B cell (primary cell): ENCODE results near the gene SLC2A6. TPM values are rescaled to one million over a fixed set of nuclear protein-coding genes. Genes with fewer than 3 reads are reported as not detected.

Experiments used
- ATAC-seq: fragments of 200-7000 bp; cut with Tn5 transposase; one replicate; pipeline ENCODE4 v1.10.0; 2021; ENCODE audit warnings: low read depth, mild to moderate bottlenecking, moderate number of reproducible peaks, moderate library complexity
- CTCF ChIA-PET: fragments of 350-600 bp; sonication (Branson Sonifier 250); formaldehyde crosslinking; loops from one replicate; lab custom pipeline; 2021; ENCODE audit warnings: antibody characterized with exemption, inconsistent platforms; lab: Charles Lee
- POLR2A ChIA-PET: fragments of 350-600 bp; sonication (Branson Sonifier 250); formaldehyde crosslinking; loops from one replicate; lab custom pipeline; 2021; ENCODE audit warnings: antibody characterized with exemption; lab: Charles Lee
- DNase-seq: peaks from one replicate; pipeline ENCODE4 v3.0.0; 2013
- H2AFZ ChIP-seq: 2 replicates; pipeline ENCODE4 v1.6.1; 2012; ENCODE audit warnings: mild to moderate bottlenecking, low read depth, low read length; ENCODE audit not compliant: insufficient read depth, poor library complexity, severe bottlenecking
- H3K27ac ChIP-seq, 2 donors: 1 replicate in 1 of 2; 2 replicates in 1 of 2; pipeline ENCODE4 v1.5.1; 2012 to 2013; ENCODE audit warnings: low read length in 2 of 2, mild to moderate bottlenecking in 2 of 2, moderate library complexity in 1 of 2
- H3K27me3 ChIP-seq, 4 experiments: fragments of 200-600 bp in 1 of 4; sonication (generic) in 1 of 4; replicated peaks in 1 of 4; 1 replicate in 2 of 4; 2 replicates in 2 of 4; pipeline versions ENCODE4 v1.6.1 to v1.7.0; 2013 to 2016; ENCODE audit warnings: low read length in 3 of 4, mild to moderate bottlenecking in 2 of 4, mixed read lengths in 1 of 4, moderate library complexity in 1 of 4; ENCODE audit not compliant: insufficient read depth in 4 of 4, control insufficient read depth in 3 of 4; ENCODE audit errors: control extremely low read depth in 1 of 4
- H3K36me3 ChIP-seq, 2 experiments: replicated peaks in 1 of 2; 1 replicate in 1 of 2; 2 replicates in 1 of 2; pipeline versions ENCODE4 v1.6.1 to v1.7.1; 2013; ENCODE audit warnings: low read length in 1 of 2; ENCODE audit not compliant: insufficient read depth in 2 of 2, control insufficient read depth in 1 of 2; ENCODE audit errors: control extremely low read depth in 1 of 2, extremely low read depth in 1 of 2
- H3K4me1 ChIP-seq, 2 donors: fragments of 200-600 bp in 1 of 2; sonication (generic) in 1 of 2; 1 replicate in 1 of 2; 2 replicates in 1 of 2; pipeline versions ENCODE4 v1.5.1 to v1.6.1; 2013 to 2017; ENCODE audit warnings: low read length in 2 of 2; ENCODE audit not compliant: control insufficient read depth in 2 of 2, insufficient read depth in 2 of 2
- H3K4me2 ChIP-seq: replicated peaks from 2 replicates; pipeline ENCODE3; 2012; ENCODE audit warnings: mild to moderate bottlenecking, low read depth, low read length; ENCODE audit not compliant: poor library complexity, severe bottlenecking
- H3K4me3 ChIP-seq, 5 experiments: fragments of 200-600 bp in 1 of 5; sonication (generic) in 1 of 5; 1 replicate in 3 of 5; 2 replicates in 2 of 5; pipeline versions ENCODE4 v1.5.1 to v1.7.0; 2011 to 2016; ENCODE audit warnings: low read length in 4 of 5, mild to moderate bottlenecking in 4 of 5, low read depth in 2 of 5, control low read depth in 1 of 5, moderate library complexity in 1 of 5; ENCODE audit not compliant: insufficient read depth in 1 of 5; ENCODE audit errors: control extremely low read depth in 1 of 5, extremely low read depth in 1 of 5
- H3K79me2 ChIP-seq: fragments of 200-600 bp; sonication (generic); one replicate; pipeline ENCODE4 v1.6.0; 2016; ENCODE audit warnings: low read length; ENCODE audit not compliant: control insufficient read depth, insufficient read depth
- H3K9ac ChIP-seq: fragments of 200-600 bp; sonication (generic); 2 replicates; pipeline ENCODE4 v1.6.1; 2017; ENCODE audit warnings: mild to moderate bottlenecking, low read length, moderate library complexity
- H3K9me3 ChIP-seq, 3 donors: one replicate each; pipeline versions ENCODE4 v1.6.1 to v1.7.1; 2013; ENCODE audit warnings: low read length in 2 of 3; ENCODE audit not compliant: control insufficient read depth in 2 of 3, insufficient read depth in 1 of 3; ENCODE audit errors: control extremely low read depth in 1 of 3
- H4K20me1 ChIP-seq: 2 replicates; pipeline ENCODE4 v1.6.0; 2012; ENCODE audit warnings: mild to moderate bottlenecking, low read length; ENCODE audit not compliant: insufficient read depth, control insufficient read depth, poor library complexity, severe bottlenecking
- H3K27ac Mint-ChIP-seq: one replicate; pipeline ENCODE4 v1.8.0; 2021; ENCODE audit warnings: mixed read lengths
- H3K27me3 Mint-ChIP-seq: one replicate; pipeline ENCODE4 v1.8.0; 2021; ENCODE audit warnings: mixed read lengths
- H3K4me1 Mint-ChIP-seq: one replicate; pipeline ENCODE4 v1.8.0; 2021; ENCODE audit warnings: mixed read lengths
- H3K4me3 Mint-ChIP-seq: one replicate; pipeline ENCODE4 v1.8.0; 2021; ENCODE audit warnings: mixed read lengths
- H3K9me3 Mint-ChIP-seq: one replicate; pipeline ENCODE4 v1.8.0; 2022; ENCODE audit warnings: mixed read lengths; ENCODE audit not compliant: insufficient read depth
- EZH2 ChIP-seq: IDR thresholded peaks from 2 replicates; pipeline ENCODE4 v1.6.1; 2012; ENCODE audit warnings: borderline replicate concordance, low read depth, mild to moderate bottlenecking, moderate library complexity, low read length; ENCODE audit not compliant: insufficient read depth, poor library complexity, severe bottlenecking
- WGBS: methylation state at CpG from one replicate; pipeline ENCODE4 v1.1.5; 2013; ENCODE audit warnings: missing lambda C conversion rate; ENCODE audit not compliant: insufficient coverage; 5-methylcytosine and 5-hydroxymethylcytosine counted together
- intact Hi-C: fragments of 100-400 bp; cut with micrococcal nuclease; formaldehyde crosslinking; loops from one replicate; pipeline ENCODE4 v1.10.0; 2022
- polyA plus RNA-seq: library from polyadenylated mRNA; depleted of rRNA; stranded (reverse); fragments of >200 nt; gene quantifications from 2 replicates; pipeline ENCODE4 v1.2.3, GENCODE V29; 2012
- total RNA-seq, 2 donors: library from RNA; stranded (reverse); fragments of 120-200 nt in 1 of 2; gene quantifications; 1 replicate in 1 of 2; 2 replicates in 1 of 2; pipeline versions ENCODE4 v1.2.3 to v1.2.4, GENCODE V29; 2013 to 2022
- TF ChIP-seq, protein P1 (sequence below): fragments of 200-600 bp; IDR thresholded peaks from one replicate; pipeline ENCODE4 v1.8.0; 2022; ENCODE audit warnings: antibody characterized with exemption, mild to moderate bottlenecking

SLC2A6 gene
- total and polyA plus RNA-seq, 2 donors (not counting 1 experiment from before 2014, with no cell fraction given): 51.8 to 108 TPM

DNA sequence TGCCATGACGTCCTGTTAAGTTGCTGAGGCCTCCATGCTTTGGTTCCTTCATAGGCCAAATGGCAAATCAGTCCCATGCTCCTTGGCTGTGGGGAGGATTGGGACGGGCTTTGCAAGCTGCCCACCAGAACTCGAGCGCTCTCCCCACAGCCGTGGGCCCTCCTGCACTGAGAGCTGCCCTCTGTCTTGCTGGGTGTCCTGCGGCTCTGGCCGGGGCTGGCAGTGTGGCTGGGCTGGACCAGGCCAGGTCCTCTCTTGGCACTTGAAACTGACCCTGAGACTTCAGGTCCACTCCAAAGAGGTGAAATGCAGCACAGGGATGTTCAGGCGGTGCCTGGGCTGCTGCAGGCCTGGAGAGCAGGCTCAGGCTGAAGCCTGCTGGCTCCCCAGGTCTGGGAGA is 38.8 kb upstream of the SLC2A6 start:
- peaks cover 0 to 1% (median 0%) of the 10 kb centered on the region in 3 donors for H3K9me3 ChIP-seq
- Mint-ChIP-seq H3K4me1 (no peaks in the 10 kb centered on the region), H3K9me3 (no peaks in the 10 kb centered on the region), H3K27ac (no peak overlapping the region), H3K27me3 (peaks cover 8% of the 10 kb centered on the region), H3K4me3 (no peak overlapping the region)
- H3K79me2 ChIP-seq: no peaks in the 10 kb centered on the region
- POLR2A ChIA-PET: no interaction called here
- H4K20me1 ChIP-seq: no peaks in the 10 kb centered on the region
- no peak overlapping the region for H3K4me3 ChIP-seq
- TF ChIP-seq EZH2: no peak
- TF ChIP-seq, protein P1, sequence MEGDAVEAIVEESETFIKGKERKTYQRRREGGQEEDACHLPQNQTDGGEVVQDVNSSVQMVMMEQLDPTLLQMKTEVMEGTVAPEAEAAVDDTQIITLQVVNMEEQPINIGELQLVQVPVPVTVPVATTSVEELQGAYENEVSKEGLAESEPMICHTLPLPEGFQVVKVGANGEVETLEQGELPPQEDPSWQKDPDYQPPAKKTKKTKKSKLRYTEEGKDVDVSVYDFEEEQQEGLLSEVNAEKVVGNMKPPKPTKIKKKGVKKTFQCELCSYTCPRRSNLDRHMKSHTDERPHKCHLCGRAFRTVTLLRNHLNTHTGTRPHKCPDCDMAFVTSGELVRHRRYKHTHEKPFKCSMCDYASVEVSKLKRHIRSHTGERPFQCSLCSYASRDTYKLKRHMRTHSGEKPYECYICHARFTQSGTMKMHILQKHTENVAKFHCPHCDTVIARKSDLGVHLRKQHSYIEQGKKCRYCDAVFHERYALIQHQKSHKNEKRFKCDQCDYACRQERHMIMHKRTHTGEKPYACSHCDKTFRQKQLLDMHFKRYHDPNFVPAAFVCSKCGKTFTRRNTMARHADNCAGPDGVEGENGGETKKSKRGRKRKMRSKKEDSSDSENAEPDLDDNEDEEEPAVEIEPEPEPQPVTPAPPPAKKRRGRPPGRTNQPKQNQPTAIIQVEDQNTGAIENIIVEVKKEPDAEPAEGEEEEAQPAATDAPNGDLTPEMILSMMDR: no peak
- 77% methylated on average over 8 of the region's 8 CpGs for whole genome bisulfite sequencing
- no peak for DNase-seq
- H3K9ac ChIP-seq: no peak overlapping the region
- peaks cover 0 to 4% (median 0%) of the 10 kb centered on the region in 4 experiments for H3K27me3 ChIP-seq
- intact Hi-C loops: no loop called here
- H3K4me1 ChIP-seq: no peaks in the 10 kb centered on the region
- H3K27ac ChIP-seq: no peak overlapping the region
- CTCF ChIA-PET: no interaction called here
- no peak overlapping the region for H2AFZ ChIP-seq
- H3K4me2 ChIP-seq: no peak overlapping the region
- H3K36me3 ChIP-seq: no peaks in the 10 kb centered on the region
- ATAC-seq: no peak

DNA sequence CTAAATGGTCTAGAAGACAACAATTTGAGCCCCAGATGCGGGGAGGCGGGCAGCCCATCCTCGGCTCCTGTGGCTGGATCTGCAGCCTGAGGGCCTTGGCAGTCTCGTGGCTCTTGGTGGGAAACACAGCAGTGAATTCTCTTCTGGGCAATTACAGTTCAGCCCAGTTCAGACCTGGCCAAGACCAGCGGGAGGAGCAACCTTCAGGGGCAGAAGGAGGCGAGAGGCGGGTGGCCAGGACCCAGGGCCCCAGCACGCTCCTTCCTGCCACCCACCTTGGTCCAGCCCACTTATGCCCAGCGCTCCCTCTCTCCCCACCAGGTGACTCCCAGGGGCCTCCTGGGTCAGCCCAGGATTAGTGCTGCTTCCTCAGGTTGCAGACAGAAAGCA is 38.1 kb upstream of the SLC2A6 start:
- Mint-ChIP-seq H3K27me3 (peaks cover 8% of the 10 kb centered on the region), H3K4me1 (no peaks in the 10 kb centered on the region), H3K27ac (no peak overlapping the region), H3K9me3 (no peaks in the 10 kb centered on the region), H3K4me3 (no peak overlapping the region)
- H3K27me3 ChIP-seq: peaks cover 0 to 4% (median 0%) of the 10 kb centered on the region in 4 experiments
- TF ChIP-seq, protein P1: no peak
- no peak for TF ChIP-seq EZH2
- no peak overlapping the region for H3K27ac ChIP-seq
- no peak overlapping the region for H3K4me3 ChIP-seq
- H4K20me1 ChIP-seq: no peaks in the 10 kb centered on the region
- intact Hi-C loops: no loop called here
- CTCF ChIA-PET: no interaction called here
- WGBS: 91% methylated on average over 8 of the region's 9 CpGs
- no peaks in the 10 kb centered on the region for H3K79me2 ChIP-seq
- POLR2A ChIA-PET: no interaction called here
- no peak overlapping the region for H3K9ac ChIP-seq
- H3K4me2 ChIP-seq: no peak overlapping the region
- H3K36me3 ChIP-seq: no peaks in the 10 kb centered on the region
- no peak overlapping the region for H2AFZ ChIP-seq
- peaks cover 0 to 5% (median 0%) of the 10 kb centered on the region in 3 donors for H3K9me3 ChIP-seq
- no peak for DNase-seq
- no peaks in the 10 kb centered on the region for H3K4me1 ChIP-seq
- ATAC-seq: no peak
